Renal cortical epithelial cell (primary cell): Measurements from ENCODE around the gene RXRA. TPM values are rescaled to one million over a fixed set of nuclear protein-coding genes. Genes with fewer than 3 reads are reported as not detected.

Experiments
- DNase-seq: peaks from one replicate; pipeline ENCODE4 v3.0.0-alpha.2; 2011; ENCODE audit warnings: low read depth
- total RNA-seq: library from RNA; depleted of rRNA; stranded (reverse); fragments of >200 nt; gene quantifications from 2 replicates; pipeline ENCODE4 v1.2.3, GENCODE V29; 2014

Gene RXRA
- total RNA-seq, 1 donor from 2014 or later: 26.5 TPM

DNA sequence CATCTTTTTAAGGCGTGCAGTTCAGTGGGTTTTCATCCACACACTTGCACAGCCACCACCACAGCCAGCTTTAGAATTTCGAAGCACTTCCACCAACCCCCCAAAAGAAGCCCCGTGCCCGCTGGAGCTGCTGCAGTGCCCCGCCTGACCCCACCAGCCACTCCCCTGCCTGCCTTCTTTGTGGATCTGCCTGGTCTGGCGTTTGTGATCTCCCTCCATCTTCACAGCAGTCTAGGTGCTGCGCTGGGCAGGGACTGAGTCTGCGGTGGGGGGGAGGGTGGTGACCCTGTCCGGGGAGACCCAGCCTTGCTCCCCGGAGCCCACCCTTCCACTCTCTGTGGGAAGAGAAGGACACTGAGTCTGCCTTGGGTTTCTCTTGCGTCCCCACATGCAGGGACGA, 40.8 kb downstream of the RXRA start:
- DNase-seq: no peak

DNA sequence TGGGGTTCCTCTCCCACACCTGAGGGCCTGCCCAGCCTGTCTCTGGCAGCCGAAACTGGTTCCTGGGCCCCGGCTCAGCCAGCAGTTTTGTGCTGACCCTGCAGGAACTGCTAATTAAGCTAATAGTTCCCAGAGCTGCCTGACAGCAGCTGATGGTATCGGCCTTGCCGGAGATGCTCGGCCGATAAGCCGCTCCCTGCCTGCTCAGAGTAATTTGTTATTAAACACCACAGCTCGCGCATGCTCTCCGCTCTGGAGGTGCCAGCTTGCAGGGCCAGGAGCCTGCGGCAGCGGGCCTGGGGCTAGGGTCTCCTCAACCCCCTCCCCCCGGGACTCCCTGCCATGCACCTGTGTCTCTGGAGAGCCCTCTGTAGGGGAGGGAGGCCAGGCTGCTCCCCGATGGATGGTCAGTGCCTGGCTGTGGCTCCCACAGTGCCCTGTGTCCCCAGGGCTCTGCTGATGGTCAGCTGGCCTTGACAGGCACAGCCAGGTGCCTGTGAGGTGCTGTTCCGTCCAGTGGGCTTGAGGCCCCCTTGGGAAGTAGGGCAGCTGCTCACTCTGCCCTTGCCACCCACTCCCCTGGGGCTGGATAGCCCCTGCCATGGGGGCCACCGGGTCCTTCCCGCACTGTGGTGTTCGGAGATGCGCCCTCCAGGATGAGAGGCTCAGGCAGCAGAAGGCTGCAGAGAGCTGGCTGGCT, 41.7 kb downstream of the RXRA start:
- no peak for DNase-seq

DNA sequence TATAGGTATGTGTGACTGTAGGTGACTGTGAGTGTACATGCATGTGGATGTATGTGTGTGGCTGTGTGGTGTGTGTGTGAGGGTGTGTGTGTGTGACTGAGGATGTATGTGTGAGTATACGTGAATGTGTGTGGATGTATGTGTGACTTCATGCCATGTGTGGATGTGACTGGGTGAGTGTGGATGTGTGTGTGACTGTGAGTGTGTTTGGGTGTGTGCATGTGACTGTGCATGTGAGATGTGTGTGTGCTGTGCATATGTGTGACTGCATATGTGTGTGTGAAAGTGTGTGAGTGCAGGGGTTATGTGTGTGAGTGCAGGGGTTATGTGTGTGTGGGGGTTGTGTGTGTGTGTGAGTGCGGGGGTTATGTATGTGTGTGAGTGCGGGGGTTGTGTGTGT, 42.3 kb downstream of the RXRA start:
- no peak for DNase-seq

DNA sequence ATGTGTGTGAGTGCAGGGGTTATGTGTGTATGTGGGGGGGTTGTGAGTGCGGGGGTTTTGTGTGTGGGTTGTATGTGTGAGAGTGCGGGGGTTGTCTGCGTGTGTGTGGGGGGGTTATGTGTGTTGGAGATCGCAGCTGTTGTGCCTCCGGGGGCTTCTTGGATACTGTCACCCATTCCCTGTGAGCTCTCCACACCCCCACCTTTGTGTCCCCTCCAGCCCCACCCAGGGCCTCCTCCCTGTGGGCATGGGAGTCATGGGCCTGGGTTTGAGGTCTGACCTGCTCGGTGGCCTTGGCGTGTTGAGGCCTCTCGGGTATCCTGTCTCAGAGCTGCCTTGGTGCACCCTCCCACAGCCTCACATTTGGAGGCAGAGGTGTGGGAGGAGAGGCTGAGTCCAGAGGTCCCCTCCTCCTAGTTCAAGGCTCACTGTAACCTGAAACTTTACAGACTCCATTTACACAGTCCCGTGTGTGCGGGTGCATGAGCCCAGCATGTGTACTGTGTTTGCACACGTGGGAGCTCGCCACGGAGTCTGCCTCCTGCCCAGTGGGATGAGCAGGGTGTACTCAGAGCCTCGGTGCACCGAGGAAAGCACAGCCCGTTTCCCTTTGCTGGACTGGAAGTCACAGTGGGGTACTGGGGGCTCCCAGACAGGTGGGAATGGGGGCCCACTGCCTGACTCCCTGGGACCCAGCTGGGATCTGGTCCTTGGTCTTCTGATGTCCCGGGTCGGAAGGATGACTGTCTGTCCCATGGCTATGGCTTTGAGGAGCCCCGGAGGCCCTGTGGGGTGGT, 43.4 kb downstream of the RXRA start:
- DNase-seq: no peak

GRCh38 chr9:134370213-134370492, 43.9 kb downstream of the RXRA start:
- DNase-seq: no peak

- no peak for DNase-seq
These were observed 44.4 kb downstream of the RXRA start for GRCh38 chr9:134370638-134371037.

DNA sequence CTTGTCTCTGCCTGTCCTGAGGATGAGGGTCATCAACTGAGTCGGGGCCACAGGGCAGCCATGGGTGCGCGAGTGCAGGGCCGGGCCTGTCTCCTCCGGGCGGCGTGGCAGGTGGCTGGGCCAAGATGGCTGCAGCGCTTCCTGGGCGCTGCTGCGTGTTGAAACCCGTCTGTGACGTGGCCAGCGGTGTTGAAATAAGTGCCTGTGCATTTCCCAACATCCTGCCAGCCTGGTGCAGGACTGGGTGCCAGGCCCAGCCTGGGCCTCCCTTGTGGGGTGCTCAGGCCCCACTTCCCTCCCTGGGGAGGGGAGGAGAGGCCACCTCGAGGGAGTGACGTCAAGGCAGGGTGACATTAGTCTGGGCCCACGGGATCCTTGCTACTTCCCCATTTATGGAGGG, 45.5 kb downstream of the RXRA start:
- DNase-seq: no peak

- DNase-seq: peak; percentile 34
These were observed 46.5 kb downstream of the RXRA start for GRCh38 chr9:134372581-134373267.

DNA sequence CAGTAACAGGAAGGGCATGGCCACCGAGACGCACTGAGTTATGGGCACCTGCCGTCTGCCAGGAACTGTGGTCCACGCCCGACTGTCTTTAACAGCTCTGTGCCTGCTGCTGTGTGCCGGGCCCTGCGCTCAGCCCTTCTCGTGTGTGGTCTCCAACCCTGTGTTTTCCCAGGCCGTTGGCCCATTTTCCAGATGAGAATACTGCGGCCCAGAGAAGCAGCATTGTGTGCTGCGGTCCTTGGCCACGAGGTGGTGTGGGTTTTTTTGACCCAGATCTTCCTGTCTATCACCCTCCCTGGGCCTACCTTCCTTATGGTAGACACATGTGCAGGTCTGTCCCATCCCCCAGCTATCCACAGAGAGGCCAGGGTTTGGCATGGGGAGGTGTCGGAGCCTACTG, 47.0 kb downstream of the RXRA start:
- DNase-seq: no peak

DNA sequence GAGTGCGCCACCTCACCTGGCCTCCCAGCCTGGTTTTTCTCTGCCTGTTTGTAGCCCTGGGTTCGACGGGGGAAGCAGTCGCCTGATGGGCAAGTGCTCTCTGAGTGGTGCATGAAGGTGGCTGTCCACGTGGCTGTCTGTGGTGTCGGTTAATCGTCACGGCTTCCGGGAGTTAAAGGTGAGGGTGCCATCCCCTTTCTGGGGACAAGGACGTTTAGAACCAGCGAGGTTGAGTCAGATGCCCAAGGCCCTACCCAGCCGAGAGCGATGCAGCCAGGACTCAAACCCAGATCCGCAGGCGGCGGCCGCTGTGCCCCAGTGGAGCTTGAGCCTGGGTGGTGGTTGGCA, 47.7 kb downstream of the RXRA start:
- no peak for DNase-seq

DNA sequence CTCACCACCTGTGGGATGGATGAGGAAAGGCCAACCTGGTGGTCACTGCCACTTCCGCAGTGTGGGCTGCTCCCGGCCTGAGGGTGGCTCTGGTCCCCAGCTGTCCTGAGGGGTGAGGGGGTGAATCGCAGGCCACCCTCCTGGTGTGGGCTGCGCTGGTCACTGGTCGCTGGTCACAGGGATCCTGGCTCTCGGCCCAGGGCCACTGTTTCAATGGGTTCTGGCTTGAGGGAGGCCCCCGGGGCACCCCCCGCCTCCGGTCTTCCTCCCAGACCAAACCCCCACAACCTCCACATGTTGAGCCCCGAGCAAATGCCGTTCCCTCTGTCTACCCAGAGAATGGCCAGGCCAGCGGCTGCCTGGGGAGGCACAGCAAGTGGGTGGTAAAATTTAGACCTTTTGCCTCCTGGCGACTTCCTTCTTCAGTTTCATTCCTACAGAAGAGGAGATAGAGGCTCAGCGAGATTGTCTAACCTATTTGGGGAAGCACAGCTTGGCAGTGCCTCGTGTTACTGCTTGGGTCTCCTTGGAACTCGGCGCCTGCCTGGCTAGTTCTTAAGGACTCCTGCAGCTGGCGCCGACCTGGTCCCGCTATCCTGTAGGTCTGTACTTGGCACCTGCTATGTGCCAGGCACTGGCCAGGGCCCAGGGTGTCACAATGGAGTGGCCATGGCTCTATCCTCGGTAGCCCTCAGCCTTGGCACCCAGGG, 48.2 kb downstream of the RXRA start:
- no peak for DNase-seq

- DNase-seq: peak; percentile 48
These were observed 48.7 kb downstream of the RXRA start for GRCh38 chr9:134375011-134375390.

DNA sequence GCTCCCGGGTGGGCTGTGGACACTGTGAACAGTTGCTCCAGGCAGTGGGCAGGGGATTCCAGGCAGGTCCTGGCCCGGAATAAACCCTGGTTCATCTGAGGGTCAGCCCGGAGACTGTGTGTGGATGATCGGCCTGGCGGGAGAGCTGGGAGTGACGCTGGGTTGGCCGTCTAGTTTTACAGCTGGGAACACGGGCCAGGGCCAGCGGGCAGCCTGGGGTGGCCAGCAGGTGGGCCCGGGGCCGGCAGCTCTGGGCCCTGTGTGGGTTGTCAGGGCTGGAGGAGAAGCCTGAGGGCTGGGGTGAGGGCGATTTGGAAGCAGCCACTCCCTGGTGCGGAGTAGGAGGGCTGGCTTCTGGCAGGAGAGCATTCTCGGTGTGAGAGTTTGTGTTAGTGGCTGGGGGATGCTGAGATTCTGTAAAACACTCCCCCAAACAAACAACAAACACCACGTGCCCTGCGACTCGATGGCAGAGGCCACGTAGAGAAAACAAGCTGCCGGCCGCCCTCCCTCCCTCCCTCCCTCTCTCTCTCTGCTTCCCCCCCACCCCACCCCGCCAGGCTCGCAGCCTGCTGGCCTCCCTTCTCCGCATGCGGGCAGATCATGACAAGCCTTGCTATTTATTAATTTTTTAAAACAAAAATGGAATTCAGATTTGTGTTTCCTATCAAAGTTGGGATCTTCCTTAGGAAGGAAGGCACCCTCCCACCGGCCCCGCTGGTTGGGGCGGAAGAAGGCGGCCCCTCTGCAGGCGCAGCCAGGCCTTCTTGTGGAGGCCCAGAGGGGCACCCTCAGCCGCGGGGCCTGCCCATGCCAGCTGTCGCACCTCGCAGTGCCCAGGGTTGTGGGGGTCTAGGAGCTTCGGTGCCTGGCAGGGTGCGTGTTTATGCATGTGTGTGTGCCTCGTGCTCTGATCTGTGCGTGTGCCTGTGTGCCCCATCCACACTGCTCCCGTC, 49.5 kb downstream of the RXRA start:
- DNase-seq: no peak

GRCh38 chr9:134376386-134377142, 50.3 kb downstream of the RXRA start:
- no peak for DNase-seq

- no peak for DNase-seq
These were observed 50.9 kb downstream of the RXRA start for GRCh38 chr9:134377143-134377484.

DNA sequence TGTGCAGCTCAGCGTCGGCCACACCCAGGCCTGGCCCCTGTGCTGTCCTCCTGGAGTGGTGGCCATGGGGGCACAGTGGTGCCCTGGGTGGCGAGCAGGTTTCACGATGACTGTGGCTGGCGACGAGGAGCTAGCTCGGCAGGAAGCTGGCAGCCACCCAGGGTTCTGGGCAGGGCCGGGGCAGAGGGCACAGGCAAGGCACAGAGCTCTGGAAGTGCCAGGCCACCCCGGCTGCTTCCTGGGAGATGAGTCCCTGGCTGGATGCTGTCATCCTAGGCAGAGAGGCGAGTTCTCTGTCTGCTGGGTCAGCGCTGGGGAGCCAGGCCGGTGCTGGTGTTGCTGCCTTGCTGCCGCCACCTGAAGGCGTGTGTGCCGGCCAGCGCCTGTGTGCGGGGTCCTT, 51.7 kb downstream of the RXRA start:
- peak; percentile 31 for DNase-seq

DNA sequence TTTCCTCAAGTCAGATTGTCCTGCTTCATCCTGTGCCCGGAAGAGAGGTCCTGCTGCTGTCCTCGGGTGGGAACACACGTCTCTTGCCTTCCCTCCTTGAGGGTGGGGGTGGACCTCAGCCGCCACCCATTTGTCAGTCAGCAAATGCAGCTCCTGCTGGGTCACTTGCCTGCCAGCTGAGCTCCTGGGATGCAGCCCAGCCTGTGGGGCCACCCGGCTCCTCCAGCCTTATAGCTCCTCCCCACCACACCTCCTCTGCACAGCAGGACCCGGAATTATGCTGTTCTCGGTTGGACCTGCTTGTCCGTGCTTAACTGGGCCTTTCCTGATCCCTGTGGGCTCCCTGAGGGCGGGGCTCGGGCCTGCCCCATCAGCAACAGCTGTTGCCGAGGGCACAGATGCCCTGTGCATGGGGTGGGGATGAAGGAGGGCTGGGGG, 52.7 kb downstream of the RXRA start:
- DNase-seq: no peak

DNA sequence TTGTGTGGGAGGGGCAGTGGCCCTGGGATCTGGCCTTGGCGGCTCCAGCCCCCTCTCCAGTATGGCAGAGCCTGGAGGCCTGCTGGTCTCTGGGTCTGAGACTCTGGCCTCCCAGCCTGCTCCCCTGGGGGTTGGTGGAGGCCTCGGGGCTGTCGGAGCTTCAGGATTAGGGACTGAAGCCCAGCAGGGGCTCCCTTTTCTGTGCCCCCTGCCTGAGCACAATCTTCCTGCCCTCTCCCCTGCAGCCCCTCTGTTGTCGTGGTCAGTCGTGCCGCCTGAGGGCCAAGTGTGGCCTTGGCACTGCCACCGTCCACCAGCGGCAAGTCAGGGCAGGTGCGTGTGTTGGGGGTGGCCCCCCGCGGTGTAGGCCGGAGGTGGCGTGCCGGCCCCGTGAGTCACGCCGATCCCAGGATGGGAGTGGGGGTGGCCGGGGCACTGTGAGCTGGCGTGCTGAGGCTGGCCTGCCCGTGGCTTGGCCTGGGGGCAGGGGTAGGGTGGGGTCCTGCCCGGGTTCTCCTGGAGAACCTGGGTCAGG, 53.6 kb downstream of the RXRA start:
- no peak for DNase-seq

- DNase-seq: no peak
These were observed 54.5 kb downstream of the RXRA start for GRCh38 chr9:134380542-134381271.

DNA sequence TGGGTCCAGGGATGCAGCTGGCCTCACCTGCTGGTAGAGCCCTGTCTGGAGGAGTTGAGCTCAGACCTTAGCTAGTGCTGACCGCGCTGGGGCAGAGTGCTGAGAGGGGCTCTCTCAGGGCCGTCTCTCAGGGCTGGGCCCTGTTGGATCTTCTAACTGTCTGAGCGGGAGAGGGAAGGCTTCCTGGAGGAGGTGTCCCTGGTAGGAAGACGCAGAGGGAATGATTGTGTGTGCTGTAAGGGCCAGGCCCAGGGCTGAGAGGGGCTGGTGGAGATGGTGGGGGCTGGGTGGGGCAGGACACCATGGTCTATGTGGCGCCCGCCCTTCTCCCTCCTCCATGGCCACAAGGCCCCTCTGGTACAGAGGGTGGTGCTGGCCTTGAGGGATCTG, 55.0 kb downstream of the RXRA start:
- DNase-seq: no peak
